HG03280 (cell line): ENCODE data around the gene CLOCK.

Experiments
- ATAC-seq: cut with Tn5 transposase; IDR thresholded peaks from one replicate; pipeline ENCODE4 v1.9.1; 2021; ENCODE audit warnings: mild to moderate bottlenecking, moderate library complexity; ENCODE audit not compliant: unreplicated experiment

CLOCK gene

GRCh38 chr4:55488716-55489115 lies 58.0 kb downstream of the CLOCK start:
- ATAC-seq: no peak

DNA sequence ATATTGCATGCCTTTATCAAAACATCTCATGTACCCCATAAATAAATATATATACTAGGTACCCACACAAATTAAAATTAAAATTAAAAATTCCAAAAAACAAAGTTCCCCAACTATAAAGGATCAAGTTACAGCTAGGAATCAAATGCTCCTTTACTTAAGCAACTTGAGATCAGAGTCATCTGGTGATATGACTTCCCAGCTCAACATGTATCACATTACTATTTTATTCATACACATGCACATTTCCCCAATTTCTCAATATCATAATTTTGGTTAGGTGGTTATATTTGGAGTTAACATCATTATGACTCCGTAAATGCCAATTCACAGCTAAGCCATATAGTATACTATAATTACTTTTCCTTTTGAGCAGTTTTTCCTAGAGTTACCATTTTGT lies 60.9 kb downstream of the CLOCK start:
- ATAC-seq: no peak

DNA sequence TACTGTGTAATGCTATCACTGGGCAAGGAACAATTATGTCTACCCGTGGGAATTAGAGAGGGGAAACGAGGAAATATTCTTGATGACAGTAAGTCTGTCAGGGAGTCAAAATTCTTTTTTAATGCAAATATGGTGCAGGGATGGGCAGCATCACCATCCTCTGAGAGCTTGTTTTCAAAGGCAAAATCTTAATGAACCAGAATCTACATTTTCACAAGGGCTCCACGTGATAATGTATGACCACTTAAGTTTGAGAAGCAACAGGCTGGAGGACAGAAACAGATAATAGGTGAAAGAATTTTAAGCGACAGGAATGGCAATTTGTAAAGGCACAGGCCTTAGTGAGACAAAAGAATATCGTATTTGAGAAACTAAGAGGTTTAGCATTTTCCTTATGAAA lies 63.4 kb downstream of the CLOCK start:
- ATAC-seq: no peak

DNA sequence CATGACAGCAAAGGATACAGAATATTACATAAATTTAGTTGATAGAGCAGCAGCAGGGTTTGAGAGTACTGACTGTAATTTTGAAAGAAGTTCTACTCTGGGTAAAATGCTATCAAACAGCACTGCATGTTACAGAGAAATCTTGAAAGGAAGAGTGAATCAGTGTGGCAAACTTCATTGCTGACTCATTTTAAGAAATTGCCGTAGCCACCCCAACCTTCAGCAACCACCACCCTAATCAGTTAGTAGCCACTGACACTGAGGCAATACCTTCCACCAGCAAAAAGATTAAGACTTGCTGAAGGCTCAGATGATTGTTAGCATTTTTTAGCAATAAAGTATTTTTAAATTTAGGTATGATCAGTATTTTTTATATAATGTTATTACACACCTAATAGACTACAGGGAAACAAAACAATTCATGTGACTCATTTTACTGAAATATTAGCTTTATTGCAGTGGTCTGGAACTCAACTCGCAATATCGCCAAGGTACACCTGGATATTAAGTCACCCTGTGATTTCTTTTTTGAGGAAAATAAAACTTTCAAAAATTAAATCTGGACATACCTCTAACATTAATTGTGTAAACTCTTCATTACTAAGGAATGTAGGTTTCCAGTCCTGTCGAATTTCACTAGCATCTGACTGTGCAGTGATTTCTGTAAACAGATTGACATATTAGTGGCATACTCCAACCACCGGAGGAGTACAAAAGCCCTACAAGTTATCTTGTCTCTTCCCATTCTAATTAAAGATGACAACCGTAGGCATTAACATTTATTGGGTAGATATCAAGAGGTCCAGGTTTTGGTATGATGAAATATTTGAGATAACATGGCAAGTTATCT lies 71.1 kb downstream of the CLOCK start:
- no peak for ATAC-seq

- ATAC-seq: no peak
Observed at GRCh38 chr4:55469979-55470378, 76.7 kb downstream of the CLOCK start.

GRCh38 chr4:55468724-55469123 lies 78.0 kb downstream of the CLOCK start:
- no peak for ATAC-seq

GRCh38 chr4:55466001-55466400 lies 80.7 kb downstream of the CLOCK start:
- ATAC-seq: no peak

DNA sequence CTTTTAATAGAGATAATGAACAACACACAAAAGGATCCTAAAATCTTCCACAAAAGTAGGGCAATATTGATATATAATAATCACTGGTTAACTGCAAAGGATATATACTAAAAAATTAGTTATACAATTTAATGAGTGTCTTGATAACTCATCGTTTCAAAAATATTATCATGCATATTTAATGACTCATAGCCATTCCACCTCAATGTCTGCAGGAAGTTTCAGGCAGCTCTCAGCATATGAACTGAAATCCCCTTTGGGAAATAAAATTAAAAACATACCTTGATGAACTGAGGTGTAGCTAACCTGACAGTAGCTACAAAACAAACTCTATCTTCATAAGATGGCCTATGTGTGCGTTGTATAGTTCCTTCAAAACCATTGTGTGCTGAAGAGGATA lies 88.1 kb downstream of the CLOCK start:
- no peak for ATAC-seq

DNA sequence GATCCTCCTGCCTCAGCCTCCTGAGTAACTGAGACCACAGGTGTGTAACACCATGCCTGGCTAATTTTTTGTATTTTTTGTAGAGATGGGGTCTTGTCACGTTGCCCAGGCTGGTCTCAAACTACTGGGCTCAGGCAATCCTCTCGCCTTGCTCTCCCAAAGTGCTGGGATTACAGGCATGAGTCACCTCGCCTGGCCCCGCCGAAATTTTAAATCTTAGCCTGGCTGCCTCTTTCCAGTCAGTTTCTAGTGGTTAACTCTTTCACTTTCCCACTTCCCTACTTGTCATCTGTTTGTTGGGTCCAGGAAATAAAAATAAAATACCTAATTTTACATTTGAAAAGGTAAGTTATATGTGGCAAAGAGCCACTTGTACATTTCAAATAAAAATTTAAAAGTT lies 88.5 kb downstream of the CLOCK start:
- no peak for ATAC-seq

GRCh38 chr4:55450566-55450965 lies 96.1 kb downstream of the CLOCK start:
- ATAC-seq: no peak

DNA sequence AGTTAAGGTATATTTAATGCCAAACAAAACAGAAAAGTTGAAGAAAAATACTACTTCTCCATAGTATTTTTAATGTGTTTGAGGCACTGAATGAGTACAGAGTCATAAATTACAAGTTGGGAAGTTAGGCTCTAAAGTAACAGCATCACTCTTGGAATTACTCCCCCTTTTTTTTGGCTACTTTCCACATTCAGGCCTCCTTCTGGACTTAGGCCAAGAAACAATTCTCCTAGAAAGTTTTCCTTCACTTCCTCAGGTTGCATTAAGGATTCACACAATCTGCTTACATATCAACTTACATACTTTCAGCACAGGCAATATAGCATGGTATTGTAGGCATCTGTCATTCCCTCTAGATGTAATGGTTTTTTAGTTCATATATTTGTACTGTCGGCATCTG lies 98.9 kb downstream of the CLOCK start:
- ATAC-seq: no peak

DNA sequence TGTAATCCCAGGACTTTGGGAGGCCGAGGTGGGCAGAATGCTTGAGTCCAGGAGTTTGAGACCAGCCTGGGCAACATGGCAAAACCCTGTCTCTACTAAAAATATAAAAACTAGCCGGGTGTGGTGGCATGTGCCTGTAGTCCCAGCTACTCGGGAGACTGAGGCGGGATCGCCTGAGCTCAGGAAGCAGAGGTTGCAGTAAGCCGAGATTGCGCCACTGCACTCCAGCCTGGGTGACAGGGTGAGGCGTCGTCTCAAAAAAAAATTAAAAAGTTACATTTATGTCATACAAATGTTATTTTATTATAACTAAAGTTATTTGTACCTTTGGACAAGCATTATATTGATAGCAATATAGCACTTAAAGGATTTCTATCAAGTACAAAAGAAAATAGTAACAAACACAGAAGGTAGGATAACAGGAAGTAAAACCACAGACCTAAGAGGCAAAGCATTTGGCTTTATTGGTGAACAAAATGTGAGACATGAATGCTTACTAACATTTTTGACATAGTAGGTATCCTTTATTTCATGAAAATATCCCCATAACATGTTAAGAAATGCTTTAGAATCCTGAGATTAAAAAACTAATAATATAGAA lies 99.5 kb downstream of the CLOCK start:
- ATAC-seq: no peak

DNA sequence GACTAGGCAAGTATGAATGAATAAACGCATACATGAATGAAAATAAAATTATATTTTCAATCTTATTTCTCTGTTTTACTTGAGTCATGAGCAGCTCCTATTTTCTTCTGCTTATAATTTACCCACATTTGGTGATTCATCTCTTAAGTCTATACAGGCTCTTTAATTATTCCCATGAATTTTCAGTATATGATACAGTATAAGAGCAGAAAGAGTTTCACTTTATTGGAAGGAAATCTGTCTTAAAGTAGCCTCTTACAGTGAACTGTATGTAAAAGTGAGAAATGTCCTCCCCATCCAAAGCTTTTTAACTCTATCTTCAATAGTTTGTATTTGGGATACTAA lies 100.2 kb downstream of the CLOCK start:
- no peak for ATAC-seq

DNA sequence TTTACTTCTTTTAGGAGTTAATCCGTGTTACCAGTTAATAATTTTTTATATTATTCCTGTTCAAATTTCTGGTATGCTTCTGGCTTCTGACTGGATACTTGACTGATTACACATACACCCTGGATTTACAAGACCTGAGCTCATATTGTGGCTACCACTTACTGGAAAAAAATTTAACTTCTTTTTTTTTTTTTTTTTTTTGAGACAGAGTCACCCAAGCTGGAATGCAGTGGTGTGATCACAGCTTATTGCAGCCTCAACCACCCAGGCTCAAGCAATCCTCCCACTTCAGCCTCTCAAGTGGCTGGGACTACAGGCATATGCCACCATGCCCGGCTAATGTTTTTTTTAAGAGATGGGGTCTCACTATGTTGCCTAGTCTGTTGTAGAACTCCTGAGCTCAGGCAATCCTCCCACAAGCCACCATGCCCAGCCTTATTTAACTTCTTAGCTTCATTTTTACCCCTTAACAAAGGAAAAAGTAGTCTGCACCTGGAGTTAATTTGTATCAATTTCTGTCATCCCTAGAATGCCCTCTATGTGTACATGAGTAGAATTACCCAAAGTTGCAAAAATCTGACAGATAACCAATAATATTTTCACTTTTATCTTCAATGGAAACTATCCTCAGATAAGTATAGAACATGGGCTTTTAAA lies 100.7 kb downstream of the CLOCK start:
- no peak for ATAC-seq

DNA sequence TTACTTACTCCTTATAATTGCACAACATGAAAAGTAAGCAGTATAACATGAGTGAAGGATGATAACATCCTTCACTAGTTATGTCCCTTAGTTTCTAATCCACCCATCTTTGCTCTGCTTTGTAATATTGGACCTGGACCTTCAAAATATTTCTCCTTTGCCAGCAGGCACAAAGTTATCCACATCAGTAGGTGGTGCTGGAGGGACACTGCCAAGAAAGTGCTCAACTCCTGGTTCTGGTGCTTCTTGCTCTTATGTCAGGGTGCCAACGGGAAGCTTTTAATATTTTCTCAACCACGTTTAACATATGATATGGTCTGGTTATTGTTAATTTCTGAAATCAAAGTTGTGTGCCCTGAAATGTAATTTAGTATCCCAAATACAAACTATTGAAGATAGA lies 101.9 kb downstream of the CLOCK start:
- ATAC-seq: no peak

- ATAC-seq: no peak
Observed at GRCh38 chr4:55442541-55442940, 104.2 kb downstream of the CLOCK start.

GRCh38 chr4:55440786-55441185 lies 105.9 kb downstream of the CLOCK start:
- peak; percentile 65 for ATAC-seq

- no peak for ATAC-seq
Observed at GRCh38 chr4:55439023-55439422, 107.7 kb downstream of the CLOCK start.

DNA sequence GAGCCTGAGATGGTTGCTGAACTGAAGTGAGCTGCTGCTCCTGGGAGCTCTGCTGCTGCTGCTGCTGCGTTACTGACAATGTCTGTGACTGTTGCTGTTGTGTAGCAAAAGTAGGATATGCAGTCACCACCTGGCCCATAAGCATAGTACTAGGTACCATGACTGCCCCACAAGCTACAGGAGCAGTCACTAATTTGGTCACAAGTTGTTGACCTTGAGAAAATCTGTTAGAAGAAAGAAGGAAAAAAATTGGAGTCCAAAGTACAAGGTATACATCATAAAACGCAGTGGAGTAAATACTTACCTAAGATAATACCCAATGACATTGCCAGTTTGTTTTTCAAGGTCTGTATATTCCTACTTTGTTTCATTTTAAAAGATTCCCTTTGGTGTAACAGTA lies 108.4 kb downstream of the CLOCK start:
- no peak for ATAC-seq

GRCh38 chr4:55437823-55438222 lies 108.9 kb downstream of the CLOCK start:
- no peak for ATAC-seq

DNA sequence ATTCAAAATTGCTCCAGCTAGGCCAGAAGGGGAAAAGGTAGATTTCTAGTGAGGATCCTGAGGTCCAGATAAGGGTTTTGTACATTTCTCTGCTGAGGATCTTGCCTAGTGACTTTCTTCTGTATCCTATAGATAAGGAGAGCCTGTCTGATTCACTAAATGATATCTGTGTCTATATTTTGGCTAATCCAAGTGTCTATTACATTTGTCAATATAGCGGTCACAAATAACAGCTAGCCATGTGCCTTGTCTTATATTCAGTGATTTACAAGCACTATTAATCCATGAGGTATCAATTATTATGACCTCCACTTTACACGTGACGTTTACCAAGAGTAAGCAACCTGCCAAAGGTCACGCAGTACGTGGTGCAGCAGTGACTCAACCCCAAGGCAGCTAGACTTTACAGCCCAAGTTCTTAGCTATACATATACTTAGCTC lies 109.3 kb downstream of the CLOCK start:
- ATAC-seq: no peak

DNA sequence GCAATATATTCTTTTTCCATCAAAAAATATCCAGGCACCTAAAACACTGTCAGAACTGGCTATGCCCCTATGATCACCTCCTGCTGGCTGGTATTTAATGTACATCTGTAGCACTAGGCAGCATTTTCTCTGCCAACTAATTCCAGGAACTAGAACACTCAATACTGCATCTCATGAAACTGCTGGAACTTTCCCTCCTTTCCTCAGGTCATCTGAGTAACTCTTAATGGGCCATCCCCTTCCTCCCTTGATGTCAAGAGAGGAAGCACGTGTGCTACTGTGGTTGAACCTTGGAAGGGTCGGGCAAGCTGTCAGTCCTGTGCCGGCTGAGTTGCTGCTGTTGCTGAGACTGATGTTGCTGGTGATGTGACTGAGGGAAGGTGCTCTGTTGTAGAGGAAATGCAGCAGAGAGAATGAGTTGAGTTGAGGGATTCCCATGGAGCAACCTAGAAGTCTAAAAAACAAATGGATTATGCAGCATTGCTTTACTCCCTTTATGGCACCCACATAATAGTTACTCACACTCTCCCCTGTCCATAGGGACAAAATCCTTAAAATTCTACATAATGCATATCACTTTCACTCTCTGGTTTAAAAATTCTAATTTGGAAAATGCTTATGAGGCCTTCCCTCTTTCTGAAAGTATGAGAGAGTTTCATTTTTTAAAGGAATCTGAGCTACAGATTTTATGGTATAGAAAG lies 111.4 kb downstream of the CLOCK start:
- ATAC-seq: peak; percentile 56
